Skeletal muscle tissue (tissue), 4 donors: ENCODE measurements around the gene BHLHA15. TPM values are rescaled to one million over a fixed set of nuclear protein-coding genes. Genes with fewer than 3 reads are reported as not detected.

Source experiments
- H3K27ac ChIP-seq: one replicate; pipeline ENCODE4 v1.7.0; 2013; ENCODE audit warnings: mild to moderate bottlenecking, low read depth, low read length, inconsistent platforms
- H3K27me3 ChIP-seq, 3 donors: one replicate each; pipeline ENCODE4 v1.7.0; 2013; ENCODE audit warnings: low read length in 3 of 3; ENCODE audit not compliant: control insufficient read depth in 3 of 3, insufficient read depth in 3 of 3
- H3K36me3 ChIP-seq, 3 donors: one replicate each; pipeline ENCODE4 v1.7.0; 2013; ENCODE audit warnings: low read length in 3 of 3; ENCODE audit not compliant: control insufficient read depth in 3 of 3, insufficient read depth in 3 of 3
- H3K4me1 ChIP-seq, 3 donors: one replicate each; pipeline ENCODE4 v1.7.0; 2013; ENCODE audit warnings: low read length in 3 of 3, mild to moderate bottlenecking in 3 of 3; ENCODE audit not compliant: control insufficient read depth in 3 of 3, insufficient read depth in 3 of 3
- H3K4me3 ChIP-seq, 3 donors: one replicate each; pipeline ENCODE4 v1.7.0; 2013; ENCODE audit warnings: low read length in 3 of 3
- H3K9ac ChIP-seq, 3 donors: one replicate each; pipeline ENCODE4 v1.7.0; 2013; ENCODE audit warnings: low read length in 3 of 3, mild to moderate bottlenecking in 3 of 3, moderate library complexity in 2 of 3, low read depth in 1 of 3
- H3K9me3 ChIP-seq, 3 donors: one replicate each; pipeline ENCODE4 v1.7.0; 2013; ENCODE audit warnings: low read length in 3 of 3; ENCODE audit not compliant: control insufficient read depth in 3 of 3
- total RNA-seq: library from RNA; depleted of rRNA; stranded (reverse); fragments of >200 nt; gene quantifications from one replicate; pipeline ENCODE4 v1.2.3, GENCODE V29; 2014
- donor health status: Osteomylitis.

Gene BHLHA15
- total RNA-seq, 1 donor from 2014 or later = not detected

GRCh38 chr7:98170966-98171365 lies 40.3 kb upstream of the BHLHA15 start:
- no peak overlapping the region for H3K9ac ChIP-seq
- H3K4me1 ChIP-seq = peaks cover 13 to 29% (median 28%) of the 10 kb centered on the region in 3 donors
- H3K4me3 ChIP-seq = no peak overlapping the region
- no peaks in the 10 kb centered on the region for H3K27me3 ChIP-seq
- peaks cover 6 to 16% (median 9%) of the 10 kb centered on the region in 3 donors for H3K36me3 ChIP-seq
- no peak overlapping the region for H3K27ac ChIP-seq
- no peaks in the 10 kb centered on the region for H3K9me3 ChIP-seq

- Histone ChIP-seq H3K9ac (no peak overlapping the region), H3K9me3 (no peaks in the 10 kb centered on the region), H3K4me1 (peaks cover 13 to 29% (median 27%) of the 10 kb centered on the region in 3 donors), H3K4me3 (no peak overlapping the region), H3K27ac (no peak overlapping the region), H3K27me3 (no peaks in the 10 kb centered on the region), H3K36me3 (peaks cover 6 to 16% (median 9%) of the 10 kb centered on the region in 3 donors)
These were observed 39.8 kb upstream of the BHLHA15 start for GRCh38 chr7:98171449-98171848.

GRCh38 chr7:98174334-98175259 lies 36.6 kb upstream of the BHLHA15 start:
- H3K4me3 ChIP-seq = peak overlapping the region in 1 of 3 donors; percentile 25
- peaks cover 27 to 47% (median 47%) of the 10 kb centered on the region in 3 donors for H3K4me1 ChIP-seq
- no peaks in the 10 kb centered on the region for H3K27me3 ChIP-seq
- no peaks in the 10 kb centered on the region for H3K9me3 ChIP-seq
- H3K9ac ChIP-seq = peak overlapping the region in 1 of 3 donors; percentile 20
- H3K27ac ChIP-seq = peak overlapping the region; percentile 64
- peaks cover 7 to 16% (median 11%) of the 10 kb centered on the region in 3 donors for H3K36me3 ChIP-seq

GRCh38 chr7:98175260-98175940 lies 35.8 kb upstream of the BHLHA15 start:
- peaks cover 7 to 16% (median 11%) of the 10 kb centered on the region in 3 donors for H3K36me3 ChIP-seq
- H3K27me3 ChIP-seq = no peaks in the 10 kb centered on the region
- no peaks in the 10 kb centered on the region for H3K9me3 ChIP-seq
- peak overlapping the region; percentile 19 for H3K27ac ChIP-seq
- H3K4me1 ChIP-seq = peaks cover 27 to 42% (median 40%) of the 10 kb centered on the region in 3 donors
- H3K4me3 ChIP-seq = no peak overlapping the region
- H3K9ac ChIP-seq = no peak overlapping the region

- H3K9ac ChIP-seq = peak overlapping the region in 2 of 3 donors; percentile 34 to 58
- no peaks in the 10 kb centered on the region for H3K27me3 ChIP-seq
- peak overlapping the region; percentile 66 for H3K27ac ChIP-seq
- peaks cover 27 to 38% (median 38%) of the 10 kb centered on the region in 3 donors for H3K4me1 ChIP-seq
- peaks cover 0 to 9% (median 5%) of the 10 kb centered on the region in 3 donors for H3K36me3 ChIP-seq
- H3K4me3 ChIP-seq = peak overlapping the region in 1 of 3 donors; percentile 37
- no peaks in the 10 kb centered on the region for H3K9me3 ChIP-seq
These were observed 33.7 kb upstream of the BHLHA15 start for GRCh38 chr7:98177553-98177952.

GRCh38 chr7:98178321-98178720 lies 32.9 kb upstream of the BHLHA15 start:
- Histone ChIP-seq H3K27ac (peak overlapping the region; percentile 66), H3K36me3 (peaks cover 0 to 9% (median 5%) of the 10 kb centered on the region in 3 donors), H3K27me3 (no peaks in the 10 kb centered on the region), H3K4me1 (peaks cover 27 to 38% (median 38%) of the 10 kb centered on the region in 3 donors), H3K9me3 (no peaks in the 10 kb centered on the region), H3K9ac (peak overlapping the region; percentile 34 to 76 (median 46)), H3K4me3 (peak overlapping the region in 2 of 3 donors; percentile 28 to 54)

- H3K9me3 ChIP-seq = no peaks in the 10 kb centered on the region
- H3K4me3 ChIP-seq = no peak overlapping the region
- H3K27me3 ChIP-seq = no peaks in the 10 kb centered on the region
- peak overlapping the region in 1 of 3 donors; percentile 76 for H3K9ac ChIP-seq
- peaks cover 27 to 38% (median 38%) of the 10 kb centered on the region in 3 donors for H3K4me1 ChIP-seq
- H3K27ac ChIP-seq = no peak overlapping the region
- H3K36me3 ChIP-seq = peaks cover 0 to 9% (median 5%) of the 10 kb centered on the region in 3 donors
These were observed 32.3 kb upstream of the BHLHA15 start for GRCh38 chr7:98178762-98179490.

- Histone ChIP-seq H3K9me3 (no peaks in the 10 kb centered on the region), H3K36me3 (peaks cover 0 to 5% (median 0%) of the 10 kb centered on the region in 3 donors), H3K27me3 (no peaks in the 10 kb centered on the region), H3K4me3 (no peak overlapping the region), H3K9ac (no peak overlapping the region), H3K4me1 (peaks cover 13 to 21% (median 20%) of the 10 kb centered on the region in 3 donors), H3K27ac (no peak overlapping the region)
These were observed 30.5 kb upstream of the BHLHA15 start for GRCh38 chr7:98180751-98181150.

GRCh38 chr7:98185101-98185500 lies 26.1 kb upstream of the BHLHA15 start:
- Histone ChIP-seq H3K27me3 (no peaks in the 10 kb centered on the region), H3K4me1 (peaks cover 0 to 10% (median 0%) of the 10 kb centered on the region in 3 donors), H3K27ac (no peak overlapping the region), H3K9ac (no peak overlapping the region), H3K36me3 (peaks cover 0 to 6% (median 0%) of the 10 kb centered on the region in 3 donors), H3K9me3 (no peaks in the 10 kb centered on the region), H3K4me3 (no peak overlapping the region)
